ENCODE results near the gene FAH. TPM values are rescaled to one million over a fixed set of nuclear protein-coding genes. Genes with fewer than 3 reads are reported as not detected.
"Not testable (repeated sequence)": the region's sequence is repeated elsewhere in the genome, so short reads cannot be mapped to it uniquely, and the experiment has no call there.

Gene FAH
- total RNA-seq, 2 experiments from 2014 or later: 32.0 to 34.6 TPM

GRCh38 chr15:80127253-80127652, 25.5 kb upstream of the FAH start:
- H3K4me3 Mint-ChIP-seq; H3K27ac Mint-ChIP-seq; H3K27me3 Mint-ChIP-seq; H3K4me1 Mint-ChIP-seq; POLR2A ChIA-PET; ATAC-seq (ENCODE audit: low read depth); H3K9me3 Mint-ChIP-seq; DNase-seq: not testable (repeated sequence)
- peaks cover 29% of the 10 kb centered on the region for H3K36me3 Mint-ChIP-seq

GRCh38 chr15:80127911-80128310, 24.9 kb upstream of the FAH start:
- Mint-ChIP-seq H3K36me3 (peaks cover 27% of the 10 kb centered on the region), H3K27me3 (no peaks in the 10 kb centered on the region), H3K4me3 (no peak overlapping the region), H3K9me3 (no peaks in the 10 kb centered on the region), H3K4me1 (peaks cover 7% of the 10 kb centered on the region), H3K27ac (no peak overlapping the region)
- DNase-seq: no peak
- ATAC-seq (ENCODE audit: low read depth): no peak
- POLR2A ChIA-PET: no interaction called here

- no peaks in the 10 kb centered on the region for H3K27me3 Mint-ChIP-seq
- POLR2A ChIA-PET: no interaction called here
- DNase-seq: no peak
- H3K4me3 Mint-ChIP-seq: no peak overlapping the region
- no peaks in the 10 kb centered on the region for H3K9me3 Mint-ChIP-seq
- H3K27ac Mint-ChIP-seq: no peak overlapping the region
- H3K4me1 Mint-ChIP-seq: peaks cover 1% of the 10 kb centered on the region
- peaks cover 19% of the 10 kb centered on the region for H3K36me3 Mint-ChIP-seq
- no peak for ATAC-seq (ENCODE audit: low read depth)
Measured at GRCh38 chr15:80132382-80132781, 20.4 kb upstream of the FAH start.

GRCh38 chr15:80136854-80137253, 15.9 kb upstream of the FAH start:
- no peak overlapping the region for H3K27ac Mint-ChIP-seq
- H3K4me3 Mint-ChIP-seq: no peak overlapping the region
- H3K27me3 Mint-ChIP-seq: no peaks in the 10 kb centered on the region
- peaks cover 3% of the 10 kb centered on the region for H3K4me1 Mint-ChIP-seq
- POLR2A ChIA-PET: no interaction called here
- H3K9me3 Mint-ChIP-seq: no peaks in the 10 kb centered on the region
- peaks cover 21% of the 10 kb centered on the region for H3K36me3 Mint-ChIP-seq
- ATAC-seq (ENCODE audit: low read depth) (no peak), DNase-seq (no peak)

- POLR2A ChIA-PET: no interaction called here
- peaks cover 21% of the 10 kb centered on the region for H3K36me3 Mint-ChIP-seq
- H3K4me1 Mint-ChIP-seq: peaks cover 3% of the 10 kb centered on the region
- H3K27me3 Mint-ChIP-seq: no peaks in the 10 kb centered on the region
- H3K27ac Mint-ChIP-seq: no peak overlapping the region
- DNase-seq: no peak
- no peak for ATAC-seq (ENCODE audit: low read depth)
- no peak overlapping the region for H3K4me3 Mint-ChIP-seq
- no peaks in the 10 kb centered on the region for H3K9me3 Mint-ChIP-seq
Measured at GRCh38 chr15:80138961-80139360, 13.8 kb upstream of the FAH start.

- ATAC-seq (ENCODE audit: low read depth) (no peak), DNase-seq (no peak)
- Mint-ChIP-seq H3K36me3 (peaks cover 9% of the 10 kb centered on the region), H3K9me3 (no peaks in the 10 kb centered on the region), H3K4me1 (peaks cover 2% of the 10 kb centered on the region), H3K27ac (no peak overlapping the region), H3K4me3 (no peak overlapping the region), H3K27me3 (peaks cover 6% of the 10 kb centered on the region)
- POLR2A ChIA-PET: no interaction called here
Measured at GRCh38 chr15:80140909-80141308, 11.9 kb upstream of the FAH start.

- ATAC-seq (ENCODE audit: low read depth) (no peak), DNase-seq (no peak)
- Mint-ChIP-seq H3K27ac (no peak overlapping the region), H3K4me1 (peaks cover 2% of the 10 kb centered on the region), H3K27me3 (peaks cover 6% of the 10 kb centered on the region), H3K36me3 (peaks cover 9% of the 10 kb centered on the region), H3K9me3 (no peaks in the 10 kb centered on the region), H3K4me3 (no peak overlapping the region)
- POLR2A ChIA-PET: interaction anchor here (0.7 kb wide), 1 partner anchor 43 kb away, joined by 3 read pairs; no protein-coding TSS in a partner anchor
Measured at GRCh38 chr15:80141916-80142598, 10.7 kb upstream of the FAH start.

- Mint-ChIP-seq H3K27ac (no peak overlapping the region), H3K27me3 (peaks cover 6% of the 10 kb centered on the region), H3K36me3 (peaks cover 7% of the 10 kb centered on the region), H3K9me3 (no peaks in the 10 kb centered on the region), H3K4me3 (no peak overlapping the region), H3K4me1 (peaks cover under 1% of the 10 kb centered on the region)
- POLR2A ChIA-PET: no interaction called here
- DNase-seq (no peak), ATAC-seq (ENCODE audit: low read depth) (no peak)
Measured at GRCh38 chr15:80142646-80143045, 10.2 kb upstream of the FAH start.

- POLR2A ChIA-PET: no interaction called here
- peaks cover 23% of the 10 kb centered on the region for H3K4me1 Mint-ChIP-seq
- H3K27me3 Mint-ChIP-seq: peaks cover 6% of the 10 kb centered on the region
- ATAC-seq (ENCODE audit: low read depth) (no peak), DNase-seq (no peak)
- no peak overlapping the region for H3K4me3 Mint-ChIP-seq
- no peak overlapping the region for H3K27ac Mint-ChIP-seq
- H3K9me3 Mint-ChIP-seq: no peaks in the 10 kb centered on the region
- peaks cover 12% of the 10 kb centered on the region for H3K36me3 Mint-ChIP-seq
Measured at GRCh38 chr15:80151148-80151547, 1.7 kb upstream of the FAH start.

- POLR2A ChIA-PET: interaction anchor here (0.6 to 0.7 kb wide), 2 partner anchors 9 to 92 kb away, joined by 3 read pairs; partner anchors contain the start of gene ZFAND6
- H3K9me3 Mint-ChIP-seq: no peaks in the 10 kb centered on the region
- peak overlapping the region; percentile 78 for H3K4me3 Mint-ChIP-seq
- peaks cover 6% of the 10 kb centered on the region for H3K27me3 Mint-ChIP-seq
- peaks cover 24% of the 10 kb centered on the region for H3K4me1 Mint-ChIP-seq
- no peak overlapping the region for H3K27ac Mint-ChIP-seq
- H3K36me3 Mint-ChIP-seq: peaks cover 12% of the 10 kb centered on the region
- ATAC-seq (ENCODE audit: low read depth) (no peak), DNase-seq (no peak)
Measured at GRCh38 chr15:80151576-80151975, 1.2 kb upstream of the FAH start.

GRCh38 chr15:80152180-80152895, 461 bp upstream of the FAH start:
- Mint-ChIP-seq H3K36me3 (peaks cover 12% of the 10 kb centered on the region), H3K4me3 (peak overlapping the region; percentile 94), H3K27ac (peak overlapping the region; percentile 49), H3K9me3 (no peaks in the 10 kb centered on the region), H3K27me3 (peaks cover 6% of the 10 kb centered on the region), H3K4me1 (peaks cover 24% of the 10 kb centered on the region)
- peak; percentile 82 for DNase-seq
- POLR2A ChIA-PET: interaction anchor here (0.6 to 2.1 kb wide), 3 partner anchors 8 to 93 kb away, joined by 3 to 12 read pairs (median 3); partner anchors contain the start of gene ZFAND6
- ATAC-seq (ENCODE audit: low read depth): peak; percentile 76

GRCh38 chr15:80153900-80154299, 1.1 kb downstream of the FAH start:
- no peak for ATAC-seq (ENCODE audit: low read depth)
- no peak for DNase-seq
- Mint-ChIP-seq H3K9me3 (no peaks in the 10 kb centered on the region), H3K27ac (peak overlapping the region; percentile 76), H3K27me3 (peaks cover 3% of the 10 kb centered on the region), H3K4me1 (peaks cover 24% of the 10 kb centered on the region), H3K36me3 (peaks cover 15% of the 10 kb centered on the region), H3K4me3 (peak overlapping the region; percentile 94)
- POLR2A ChIA-PET: interaction anchor here (0.8 to 2.1 kb wide), 3 partner anchors 77 to 231 kb away, joined by 3 to 12 read pairs (median 6); partner anchors contain the start of gene ZFAND6

- ATAC-seq (ENCODE audit: low read depth) (no peak), DNase-seq (no peak)
- no peaks in the 10 kb centered on the region for H3K27me3 Mint-ChIP-seq
- peaks cover 25% of the 10 kb centered on the region for H3K4me1 Mint-ChIP-seq
- no peaks in the 10 kb centered on the region for H3K9me3 Mint-ChIP-seq
- H3K27ac Mint-ChIP-seq: peak overlapping the region; percentile 76
- POLR2A ChIA-PET: interaction anchor here (2.1 kb wide), 1 partner anchor 94 kb away, joined by 12 read pairs; the partner anchor contains the start of gene ZFAND6
- H3K36me3 Mint-ChIP-seq: peaks cover 17% of the 10 kb centered on the region
- peak overlapping the region; percentile 94 for H3K4me3 Mint-ChIP-seq
Measured at GRCh38 chr15:80154336-80154735, 1.5 kb downstream of the FAH start.

- H3K27ac Mint-ChIP-seq: peak overlapping the region; percentile 76
- no peak for ATAC-seq (ENCODE audit: low read depth)
- no peak for DNase-seq
- H3K27me3 Mint-ChIP-seq: no peaks in the 10 kb centered on the region
- no peaks in the 10 kb centered on the region for H3K9me3 Mint-ChIP-seq
- peaks cover 22% of the 10 kb centered on the region for H3K36me3 Mint-ChIP-seq
- H3K4me3 Mint-ChIP-seq: peak overlapping the region; percentile 94
- peaks cover 31% of the 10 kb centered on the region for H3K4me1 Mint-ChIP-seq
- POLR2A ChIA-PET: no interaction called here
Measured at GRCh38 chr15:80155001-80155377, 2.2 kb downstream of the FAH start.
